ENCODE data around the gene KMT5B. TPM values are rescaled to one million over a fixed set of nuclear protein-coding genes. Genes with fewer than 3 reads are reported as not detected.

KMT5B gene
- total RNA-seq, 2 donors from 2014 or later = 20.7 to 29.8 TPM

DNA sequence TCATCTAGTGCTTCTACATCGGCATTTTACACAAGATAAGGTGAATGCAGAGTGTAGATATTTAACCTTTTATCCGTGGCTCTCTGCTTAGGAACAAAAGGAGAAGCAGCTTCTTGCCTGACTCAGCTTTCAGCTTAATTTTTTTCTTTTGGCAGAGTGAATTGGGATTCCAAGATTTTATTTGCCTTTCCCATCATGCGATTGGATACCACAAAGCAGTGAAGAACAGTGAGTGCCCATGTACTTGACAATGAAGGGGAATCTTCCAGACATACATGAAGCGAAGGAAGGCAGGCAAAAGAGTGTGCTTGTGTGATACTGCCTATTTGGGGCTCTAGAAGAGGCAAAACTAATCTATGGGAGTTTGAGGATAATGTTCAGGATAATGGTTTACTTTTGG lies 74.9 kb downstream of the KMT5B start:
- Histone ChIP-seq H3K27me3 (replicated peaks; ENCODE audit: insufficient read depth) (no peaks in the 10 kb centered on the region), H3K4me3 (no peak overlapping the region)

DNA sequence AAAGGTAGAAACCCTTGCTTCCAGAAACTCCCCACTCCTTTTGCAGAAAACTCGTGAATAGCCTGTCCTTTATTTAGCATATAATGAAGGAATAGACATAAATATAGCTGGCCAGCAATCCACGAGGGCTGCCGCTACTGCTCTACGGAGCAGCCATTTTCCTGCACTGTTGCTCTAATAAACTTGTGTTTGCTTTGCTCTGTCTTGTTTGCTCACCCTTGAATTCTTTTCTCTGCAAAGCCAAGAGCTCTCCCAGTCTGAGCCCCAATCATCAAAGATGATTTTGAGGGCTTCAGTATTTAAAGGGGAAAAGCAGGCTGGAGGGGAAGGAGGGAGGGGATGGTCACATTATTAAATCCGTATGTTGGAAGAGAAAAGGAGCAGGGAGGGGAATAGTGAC lies 75.3 kb downstream of the KMT5B start:
- Histone ChIP-seq H3K9me3 (no peaks in the 10 kb centered on the region), H3K27ac (no peak overlapping the region), H3K4me3 (no peak overlapping the region), H3K27me3 (replicated peaks; ENCODE audit: insufficient read depth) (no peaks in the 10 kb centered on the region), H3K36me3 (no peaks in the 10 kb centered on the region), H3K4me1 (ENCODE audit: control insufficient read depth in 1 of 2, low read depth in 2 of 2) (no peaks in the 10 kb centered on the region)
- DNase-seq (ENCODE audit: low spot score) (no peak), ATAC-seq (ENCODE audit: insufficient number of reproducible peaks, low FRiP score, low read depth) (no peak)
- TF ChIP-seq, protein P1, sequence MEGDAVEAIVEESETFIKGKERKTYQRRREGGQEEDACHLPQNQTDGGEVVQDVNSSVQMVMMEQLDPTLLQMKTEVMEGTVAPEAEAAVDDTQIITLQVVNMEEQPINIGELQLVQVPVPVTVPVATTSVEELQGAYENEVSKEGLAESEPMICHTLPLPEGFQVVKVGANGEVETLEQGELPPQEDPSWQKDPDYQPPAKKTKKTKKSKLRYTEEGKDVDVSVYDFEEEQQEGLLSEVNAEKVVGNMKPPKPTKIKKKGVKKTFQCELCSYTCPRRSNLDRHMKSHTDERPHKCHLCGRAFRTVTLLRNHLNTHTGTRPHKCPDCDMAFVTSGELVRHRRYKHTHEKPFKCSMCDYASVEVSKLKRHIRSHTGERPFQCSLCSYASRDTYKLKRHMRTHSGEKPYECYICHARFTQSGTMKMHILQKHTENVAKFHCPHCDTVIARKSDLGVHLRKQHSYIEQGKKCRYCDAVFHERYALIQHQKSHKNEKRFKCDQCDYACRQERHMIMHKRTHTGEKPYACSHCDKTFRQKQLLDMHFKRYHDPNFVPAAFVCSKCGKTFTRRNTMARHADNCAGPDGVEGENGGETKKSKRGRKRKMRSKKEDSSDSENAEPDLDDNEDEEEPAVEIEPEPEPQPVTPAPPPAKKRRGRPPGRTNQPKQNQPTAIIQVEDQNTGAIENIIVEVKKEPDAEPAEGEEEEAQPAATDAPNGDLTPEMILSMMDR (IDR thresholded peaks at IDR 0.05) = no peak

More for the DNA sequence above, 74.9 kb downstream of the KMT5B start:
- Histone ChIP-seq H3K4me1 (ENCODE audit: control insufficient read depth in 1 of 2, low read depth in 2 of 2) (no peaks in the 10 kb centered on the region), H3K36me3 (no peaks in the 10 kb centered on the region), H3K27ac (no peak overlapping the region), H3K9me3 (no peaks in the 10 kb centered on the region)
- TF ChIP-seq, protein P1 (IDR thresholded peaks at IDR 0.05) = no peak
- no peak for ATAC-seq (ENCODE audit: insufficient number of reproducible peaks, low FRiP score, low read depth)
- no peak for DNase-seq (ENCODE audit: low spot score)

DNA sequence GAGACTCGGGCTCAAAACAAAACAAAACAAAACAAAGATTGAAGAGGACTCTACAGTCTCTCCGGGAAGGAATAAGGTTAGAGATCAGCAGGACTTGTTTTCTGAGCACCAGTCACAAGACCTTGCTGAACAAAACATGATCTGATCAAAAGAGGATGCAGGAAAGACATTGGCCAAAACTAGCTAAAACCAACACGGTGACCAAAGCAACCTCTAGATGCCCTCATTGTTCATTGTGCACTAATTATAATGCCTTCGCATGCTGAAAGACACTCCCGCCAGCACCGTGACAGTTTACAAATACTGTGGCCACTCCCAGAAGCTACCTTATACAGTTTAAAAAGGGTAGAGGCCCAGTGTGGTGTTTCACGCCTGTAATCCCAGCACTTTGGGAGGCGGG lies 76.2 kb downstream of the KMT5B start:
- Histone ChIP-seq H3K36me3 (no peaks in the 10 kb centered on the region), H3K4me3 (no peak overlapping the region), H3K9me3 (no peaks in the 10 kb centered on the region), H3K27me3 (replicated peaks; ENCODE audit: insufficient read depth) (no peaks in the 10 kb centered on the region), H3K4me1 (ENCODE audit: control insufficient read depth in 1 of 2, low read depth in 2 of 2) (no peaks in the 10 kb centered on the region), H3K27ac (no peak overlapping the region)
- no peak for DNase-seq (ENCODE audit: low spot score)
- no peak for ATAC-seq (ENCODE audit: insufficient number of reproducible peaks, low FRiP score, low read depth)
- TF ChIP-seq, protein P1 (IDR thresholded peaks at IDR 0.05) = no peak

DNA sequence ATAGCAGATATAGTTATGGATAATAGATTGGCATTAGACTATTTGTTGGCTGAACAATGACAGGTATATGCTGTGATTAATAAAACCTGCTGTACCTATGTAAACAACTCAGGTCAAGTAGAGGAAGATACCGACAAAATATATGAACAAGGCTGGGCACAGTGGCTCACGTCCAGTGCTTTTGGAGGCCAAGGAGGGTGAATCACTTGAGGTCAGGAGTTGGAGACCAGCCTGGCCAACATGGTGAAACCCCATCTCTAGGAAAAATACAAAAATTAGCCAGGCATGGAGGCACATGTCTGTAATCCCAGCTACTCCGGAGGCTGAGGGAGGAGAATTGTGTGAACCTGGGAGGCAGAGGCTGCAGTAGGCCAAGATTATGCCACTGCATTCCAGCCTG lies 77.9 kb downstream of the KMT5B start:
- TF ChIP-seq, protein P1 (IDR thresholded peaks at IDR 0.05) = no peak
- H3K27ac ChIP-seq = no peak overlapping the region
- H3K36me3 ChIP-seq = no peaks in the 10 kb centered on the region
- no peaks in the 10 kb centered on the region for H3K4me1 ChIP-seq (ENCODE audit: control insufficient read depth in 1 of 2, low read depth in 2 of 2)
- no peak overlapping the region for H3K4me3 ChIP-seq
- no peaks in the 10 kb centered on the region for H3K9me3 ChIP-seq
- no peaks in the 10 kb centered on the region for H3K27me3 ChIP-seq (replicated peaks; ENCODE audit: insufficient read depth)
- DNase-seq (ENCODE audit: low spot score) (no peak), ATAC-seq (ENCODE audit: insufficient number of reproducible peaks, low FRiP score, low read depth) (no peak)

DNA sequence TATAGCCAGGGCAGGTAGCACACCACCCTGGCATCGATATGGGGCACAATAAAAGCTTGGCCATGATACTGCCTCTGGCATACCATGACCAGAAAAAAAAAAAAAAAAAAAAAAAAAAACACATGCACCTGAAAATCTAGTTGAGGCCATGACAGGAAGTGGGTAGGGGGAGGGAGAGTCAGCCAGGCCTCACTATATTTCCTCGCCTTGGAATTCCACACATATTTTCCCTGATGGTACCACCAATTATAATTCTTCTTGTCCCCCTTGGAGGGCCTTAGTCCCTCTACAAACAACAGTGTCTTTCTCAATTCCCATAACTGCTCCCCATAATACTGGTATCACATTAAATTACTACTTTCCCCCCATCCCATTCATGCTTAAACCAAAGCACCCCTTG lies 79.3 kb downstream of the KMT5B start:
- Histone ChIP-seq H3K9me3 (no peaks in the 10 kb centered on the region), H3K36me3 (no peaks in the 10 kb centered on the region)
- ATAC-seq (ENCODE audit: insufficient number of reproducible peaks, low FRiP score, low read depth) = no peak

More for the DNA sequence above, 79.3 kb downstream of the KMT5B start:
- H3K4me1 ChIP-seq (ENCODE audit: control insufficient read depth in 1 of 2, low read depth in 2 of 2) = peaks cover 3 to 4% of the 10 kb centered on the region in 2 donors
- no peak for DNase-seq (ENCODE audit: low spot score)
- TF ChIP-seq, protein P1 (IDR thresholded peaks at IDR 0.05) = no peak
- no peaks in the 10 kb centered on the region for H3K27me3 ChIP-seq (replicated peaks; ENCODE audit: insufficient read depth)
- no peak overlapping the region for H3K4me3 ChIP-seq
- H3K27ac ChIP-seq = no peak overlapping the region

All from thoracic aorta (tissue), 2 donors.